ENCODE measurements around the gene WWOX.

Gene WWOX

DNA sequence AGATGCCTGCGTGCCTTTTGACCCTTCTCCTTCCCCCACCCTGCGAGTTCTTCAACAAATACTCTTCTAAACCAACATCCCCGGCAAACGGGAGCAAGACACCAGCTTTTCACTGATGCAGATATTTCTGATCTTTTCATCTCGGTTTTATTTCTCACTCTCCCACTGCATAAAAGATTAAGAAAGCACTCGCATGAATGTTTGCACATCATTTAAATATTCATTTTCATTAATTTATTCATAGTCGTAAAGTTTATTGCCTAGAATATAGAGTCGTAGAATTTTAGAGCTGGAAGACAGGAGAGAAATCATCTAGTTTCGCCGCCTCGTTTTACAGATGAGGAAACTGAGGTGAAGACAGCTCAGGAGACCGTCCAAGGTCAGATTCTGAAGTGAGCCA, 1013.0 kb downstream of the WWOX start:
- DNase-seq (ENCODE audit: low spot score): no peak
- Mint-ChIP-seq H3K4me1 (ENCODE audit: low read depth) (no peaks in the 10 kb centered on the region), H3K9me3 (peaks cover 5% of the 10 kb centered on the region), H3K27ac (no peak overlapping the region), H3K4me3 (no peak overlapping the region), H3K36me3 (ENCODE audit: low read depth) (no peaks in the 10 kb centered on the region), H3K27me3 (ENCODE audit: low read depth) (peaks cover 8% of the 10 kb centered on the region)

DNA sequence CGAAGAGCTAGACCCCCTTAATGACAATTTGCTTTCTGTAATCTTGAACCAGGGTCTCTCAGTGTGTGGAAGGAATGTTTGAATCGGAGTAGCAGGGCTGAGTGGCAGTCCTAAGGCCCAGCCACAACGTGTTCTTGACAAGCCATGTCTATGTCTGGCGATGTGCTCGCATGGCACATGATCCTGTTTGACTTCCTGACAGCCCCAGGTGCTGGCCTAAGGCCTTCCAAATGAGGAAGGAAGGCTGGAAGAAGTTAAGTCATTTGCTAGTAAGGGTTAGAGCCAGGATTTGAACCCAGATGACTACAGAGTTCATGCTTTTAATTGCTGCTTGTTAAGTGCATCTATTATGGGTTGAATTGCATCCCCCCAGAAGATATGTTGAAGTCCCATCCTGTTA, 1014.4 kb downstream of the WWOX start:
- Mint-ChIP-seq H3K4me1 (ENCODE audit: low read depth) (no peaks in the 10 kb centered on the region), H3K4me3 (no peak overlapping the region), H3K27ac (no peak overlapping the region), H3K36me3 (ENCODE audit: low read depth) (no peaks in the 10 kb centered on the region), H3K9me3 (peaks cover 5% of the 10 kb centered on the region), H3K27me3 (ENCODE audit: low read depth) (peaks cover 8% of the 10 kb centered on the region)
- no peak for DNase-seq (ENCODE audit: low spot score)

DNA sequence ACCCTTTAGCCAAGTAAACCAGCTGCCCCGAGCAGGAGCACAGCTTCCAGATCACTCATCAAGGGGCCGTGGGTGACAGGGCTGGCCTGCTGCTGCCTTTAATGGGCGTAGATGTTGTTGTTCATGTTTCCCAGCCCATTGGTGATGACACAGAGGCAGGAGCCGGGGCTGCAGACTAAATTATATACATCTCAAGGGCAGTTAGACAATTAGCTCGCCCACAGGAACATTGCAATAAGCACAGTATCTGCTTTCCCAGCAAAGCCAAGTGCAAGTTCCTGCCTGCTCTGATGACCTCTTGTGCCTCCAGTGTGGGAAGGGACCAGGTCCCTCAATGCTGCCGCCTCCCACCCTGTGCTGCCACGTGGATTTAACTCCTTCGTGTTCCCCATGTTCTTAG, 1015.3 kb downstream of the WWOX start:
- H3K4me3 Mint-ChIP-seq: no peak overlapping the region
- no peak overlapping the region for H3K27ac Mint-ChIP-seq
- DNase-seq (ENCODE audit: low spot score): no peak
- H3K27me3 Mint-ChIP-seq (ENCODE audit: low read depth): peaks cover 8% of the 10 kb centered on the region
- no peaks in the 10 kb centered on the region for H3K4me1 Mint-ChIP-seq (ENCODE audit: low read depth)
- H3K36me3 Mint-ChIP-seq (ENCODE audit: low read depth): no peaks in the 10 kb centered on the region
- peaks cover 5% of the 10 kb centered on the region for H3K9me3 Mint-ChIP-seq

DNA sequence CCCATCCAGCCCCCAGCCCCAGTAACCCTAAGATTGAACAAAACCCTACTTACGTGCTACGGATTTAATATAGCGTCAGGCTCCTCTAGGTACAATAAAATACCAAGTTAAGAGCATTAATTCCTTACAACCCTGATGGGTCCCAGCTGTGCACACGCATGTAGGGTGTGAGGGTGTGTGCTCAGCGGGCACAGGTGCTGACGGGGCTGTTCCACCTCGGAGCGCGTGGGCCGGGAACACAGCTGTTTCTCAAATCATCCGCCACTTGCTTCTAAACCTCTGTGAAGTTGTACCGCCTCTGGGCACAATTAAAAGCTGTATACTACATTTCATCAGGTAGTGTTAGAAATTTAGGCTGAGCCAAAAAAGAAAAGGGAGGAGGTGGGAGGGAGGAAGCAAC, 1022.5 kb downstream of the WWOX start:
- H3K9me3 Mint-ChIP-seq: no peaks in the 10 kb centered on the region
- H3K4me1 Mint-ChIP-seq (ENCODE audit: low read depth): no peaks in the 10 kb centered on the region
- DNase-seq (ENCODE audit: low spot score): no peak
- H3K27ac Mint-ChIP-seq: no peak overlapping the region
- H3K27me3 Mint-ChIP-seq (ENCODE audit: low read depth): peaks cover 2% of the 10 kb centered on the region
- H3K36me3 Mint-ChIP-seq (ENCODE audit: low read depth): no peaks in the 10 kb centered on the region
- no peak overlapping the region for H3K4me3 Mint-ChIP-seq

DNA sequence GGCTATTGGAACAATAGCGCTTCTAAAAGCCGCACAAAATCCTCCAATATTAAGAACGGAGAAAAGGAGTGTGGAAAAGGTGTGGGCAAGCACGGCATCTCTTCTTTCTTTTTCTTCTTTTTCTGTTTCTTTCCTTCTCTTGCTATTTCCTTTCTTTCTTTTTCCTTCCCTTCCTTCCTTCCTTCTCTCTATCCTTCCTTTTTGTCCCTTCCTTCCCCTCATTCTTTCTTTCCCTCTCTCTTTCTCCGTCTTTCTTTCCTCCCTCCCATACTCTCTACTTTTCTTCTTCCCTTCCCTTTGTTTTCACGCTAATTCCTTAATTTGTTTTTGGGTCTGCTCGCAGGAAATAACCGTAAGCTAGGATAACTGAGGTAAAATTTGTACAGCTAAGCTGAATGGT, 1022.9 kb downstream of the WWOX start:
- no peaks in the 10 kb centered on the region for H3K36me3 Mint-ChIP-seq (ENCODE audit: low read depth)
- H3K9me3 Mint-ChIP-seq: no peaks in the 10 kb centered on the region
- no peak for DNase-seq (ENCODE audit: low spot score)
- H3K4me3 Mint-ChIP-seq: no peak overlapping the region
- H3K4me1 Mint-ChIP-seq (ENCODE audit: low read depth): no peaks in the 10 kb centered on the region
- no peak overlapping the region for H3K27ac Mint-ChIP-seq
- H3K27me3 Mint-ChIP-seq (ENCODE audit: low read depth): peaks cover 2% of the 10 kb centered on the region

DNA sequence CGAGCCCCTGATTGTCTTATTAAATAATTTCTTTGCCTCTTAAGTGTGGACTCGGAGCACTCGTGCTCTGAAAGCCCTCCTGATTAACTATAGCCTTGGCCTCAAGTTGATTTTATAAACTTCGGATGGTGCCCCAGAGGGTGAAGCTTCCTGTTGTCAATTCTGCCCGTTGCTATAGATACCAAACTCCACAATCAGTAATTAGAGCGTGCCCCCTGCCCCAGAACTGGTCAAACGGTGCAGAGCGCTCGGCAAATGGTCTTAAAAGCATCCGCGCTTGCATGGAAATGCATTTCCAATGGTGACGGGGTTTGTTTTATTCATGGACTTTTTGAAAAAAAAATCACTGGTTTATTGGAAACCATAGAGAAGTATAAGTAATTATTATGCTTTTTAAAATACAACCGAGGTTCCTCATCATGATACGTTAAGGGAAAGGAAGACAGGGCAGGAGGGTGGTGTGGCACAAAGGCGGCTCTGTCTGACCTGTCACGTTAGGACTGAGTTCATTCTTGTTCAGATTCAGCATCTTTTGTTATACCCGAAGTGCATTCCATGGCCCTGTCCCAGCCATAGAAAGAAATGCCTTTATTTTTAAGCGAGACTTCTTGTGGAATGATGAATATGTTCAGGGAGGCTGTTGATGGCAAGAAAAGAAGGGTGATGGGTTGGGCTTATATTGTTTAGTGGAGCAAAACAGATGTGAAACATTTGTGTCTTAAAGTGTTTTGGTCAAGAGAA, 1024.7 kb downstream of the WWOX start:
- Mint-ChIP-seq H3K4me3 (no peak overlapping the region), H3K9me3 (no peaks in the 10 kb centered on the region), H3K27me3 (ENCODE audit: low read depth) (peaks cover 2% of the 10 kb centered on the region), H3K27ac (no peak overlapping the region), H3K36me3 (ENCODE audit: low read depth) (no peaks in the 10 kb centered on the region), H3K4me1 (ENCODE audit: low read depth) (no peaks in the 10 kb centered on the region)
- no peak for DNase-seq (ENCODE audit: low spot score)

DNA sequence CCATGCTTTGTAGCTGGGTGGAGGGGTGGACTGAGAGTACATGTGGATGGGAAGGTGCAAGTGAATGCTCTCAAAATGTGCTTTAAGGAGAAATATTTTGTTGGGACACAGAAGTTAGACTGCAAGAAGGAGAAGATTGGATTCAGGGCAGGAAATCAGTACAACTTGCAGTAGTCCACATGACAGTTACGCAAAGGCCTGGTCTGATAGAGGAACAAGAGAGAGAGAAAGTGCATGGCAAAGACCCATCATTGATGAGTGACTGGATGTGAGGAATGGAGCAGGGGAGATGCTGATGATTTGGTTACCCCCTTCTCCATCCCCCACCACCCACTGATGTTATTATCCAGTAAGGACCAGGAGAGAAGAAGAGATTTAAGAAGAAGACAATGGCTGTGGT, 1028.3 kb downstream of the WWOX start:
- DNase-seq (ENCODE audit: low spot score): no peak
- H3K4me3 Mint-ChIP-seq: no peak overlapping the region
- no peaks in the 10 kb centered on the region for H3K36me3 Mint-ChIP-seq (ENCODE audit: low read depth)
- no peaks in the 10 kb centered on the region for H3K4me1 Mint-ChIP-seq (ENCODE audit: low read depth)
- H3K27ac Mint-ChIP-seq: no peak overlapping the region
- no peaks in the 10 kb centered on the region for H3K27me3 Mint-ChIP-seq (ENCODE audit: low read depth)
- H3K9me3 Mint-ChIP-seq: peaks cover 5% of the 10 kb centered on the region

DNA sequence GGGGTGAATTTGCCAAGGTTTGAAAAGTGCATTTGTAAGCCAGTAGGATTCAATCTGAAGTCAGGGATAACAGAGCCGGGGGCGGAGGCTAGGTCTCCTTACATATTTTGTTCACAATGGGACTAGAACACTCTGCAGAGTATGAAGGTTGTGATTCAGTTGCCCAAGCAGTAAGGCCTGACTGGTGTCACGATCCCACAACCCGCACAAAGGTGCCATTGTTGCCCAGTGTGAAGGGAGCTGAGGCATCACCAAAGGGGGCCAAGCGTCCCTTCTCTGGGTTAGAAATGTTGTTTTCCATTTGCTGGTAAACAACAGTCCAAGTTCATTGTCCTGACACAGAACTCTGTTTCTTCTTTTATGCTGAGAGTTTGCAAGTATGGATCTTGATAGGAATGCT, 1029.3 kb downstream of the WWOX start:
- no peak for DNase-seq (ENCODE audit: low spot score)
- Mint-ChIP-seq H3K4me1 (ENCODE audit: low read depth) (no peaks in the 10 kb centered on the region), H3K27me3 (ENCODE audit: low read depth) (no peaks in the 10 kb centered on the region), H3K9me3 (peaks cover 5% of the 10 kb centered on the region), H3K4me3 (no peak overlapping the region), H3K36me3 (ENCODE audit: low read depth) (no peaks in the 10 kb centered on the region), H3K27ac (no peak overlapping the region)

DNA sequence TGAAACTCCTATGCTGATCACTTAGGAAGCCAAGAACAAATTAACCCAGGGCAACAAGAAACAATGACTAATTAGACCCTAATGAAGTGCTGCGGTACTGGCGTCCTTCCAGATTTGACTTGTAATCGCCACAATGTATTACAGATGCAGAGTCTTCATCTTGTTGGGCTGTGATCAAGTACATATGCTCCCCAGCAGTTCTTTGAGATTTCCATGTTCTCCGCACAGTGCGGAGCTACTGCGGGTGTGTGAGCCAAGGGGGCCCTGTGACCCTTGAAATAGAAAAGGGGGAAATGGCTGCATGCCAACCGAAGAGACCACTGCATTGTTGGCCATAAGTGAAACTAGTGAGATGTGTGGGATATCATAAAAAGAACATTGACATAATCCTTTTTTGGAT, 1031.2 kb downstream of the WWOX start:
- H3K27ac Mint-ChIP-seq: no peak overlapping the region
- no peaks in the 10 kb centered on the region for H3K27me3 Mint-ChIP-seq (ENCODE audit: low read depth)
- no peak for DNase-seq (ENCODE audit: low spot score)
- no peak overlapping the region for H3K4me3 Mint-ChIP-seq
- no peaks in the 10 kb centered on the region for H3K4me1 Mint-ChIP-seq (ENCODE audit: low read depth)
- peaks cover 5% of the 10 kb centered on the region for H3K9me3 Mint-ChIP-seq
- no peaks in the 10 kb centered on the region for H3K36me3 Mint-ChIP-seq (ENCODE audit: low read depth)

DNA sequence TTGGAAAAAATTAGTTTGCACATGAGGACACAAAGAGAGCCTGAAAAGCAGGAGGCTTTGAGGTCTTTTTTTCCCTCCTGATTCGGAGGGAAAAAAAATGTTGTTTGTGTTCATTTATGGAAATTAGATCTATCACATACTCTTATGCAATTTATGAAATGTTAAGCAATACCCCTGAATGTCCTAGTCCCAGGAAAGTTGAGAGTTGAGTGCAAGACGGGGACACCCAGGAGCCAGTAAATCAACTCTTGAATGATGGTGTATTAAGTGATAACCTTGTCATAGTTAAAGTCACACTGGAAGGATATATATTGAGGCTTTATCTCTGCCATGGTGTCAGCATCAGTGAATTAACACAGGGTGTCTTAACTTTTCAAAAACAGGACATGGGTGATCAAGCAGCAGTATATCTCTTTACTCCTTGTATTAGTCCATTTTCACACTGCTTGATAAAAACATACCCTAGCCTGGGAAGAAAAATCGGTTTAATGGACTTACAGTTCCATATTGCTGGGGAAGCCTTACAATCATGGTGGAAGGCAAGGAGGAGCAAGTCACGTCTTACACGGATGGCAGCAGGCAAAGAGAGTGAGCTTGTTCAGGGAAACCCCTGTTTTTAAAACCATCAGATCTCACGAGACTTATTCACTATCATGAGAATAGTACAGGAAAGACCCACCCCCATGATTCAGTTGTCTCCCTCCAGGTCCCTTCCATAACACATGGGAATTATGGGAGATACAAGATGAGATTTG, 1032.0 kb downstream of the WWOX start:
- DNase-seq (ENCODE audit: low spot score): no peak
- Mint-ChIP-seq H3K4me3 (no peak overlapping the region), H3K4me1 (ENCODE audit: low read depth) (no peaks in the 10 kb centered on the region), H3K9me3 (peaks cover 5% of the 10 kb centered on the region), H3K27me3 (ENCODE audit: low read depth) (no peaks in the 10 kb centered on the region), H3K27ac (no peak overlapping the region), H3K36me3 (ENCODE audit: low read depth) (no peaks in the 10 kb centered on the region)

DNA sequence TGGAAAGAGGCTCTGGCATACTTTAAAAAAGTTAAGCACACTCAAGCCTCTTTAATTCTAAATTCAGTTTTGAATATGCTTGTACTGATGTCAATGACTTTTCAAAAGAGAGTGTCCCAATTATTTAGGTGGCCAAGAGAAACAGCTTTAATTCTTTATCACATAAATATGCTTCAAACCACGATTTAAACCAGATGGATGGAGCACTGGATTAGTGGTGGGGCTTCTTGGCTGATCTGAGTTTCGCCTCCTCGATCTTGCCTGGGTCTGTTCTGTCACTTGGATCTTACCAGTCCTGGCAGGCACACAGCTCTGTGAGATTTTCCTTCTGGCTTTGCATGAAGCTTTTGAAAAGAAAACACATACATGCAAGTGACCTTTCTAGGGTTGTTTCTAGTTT, 1033.2 kb downstream of the WWOX start:
- H3K4me3 Mint-ChIP-seq: no peak overlapping the region

DNA sequence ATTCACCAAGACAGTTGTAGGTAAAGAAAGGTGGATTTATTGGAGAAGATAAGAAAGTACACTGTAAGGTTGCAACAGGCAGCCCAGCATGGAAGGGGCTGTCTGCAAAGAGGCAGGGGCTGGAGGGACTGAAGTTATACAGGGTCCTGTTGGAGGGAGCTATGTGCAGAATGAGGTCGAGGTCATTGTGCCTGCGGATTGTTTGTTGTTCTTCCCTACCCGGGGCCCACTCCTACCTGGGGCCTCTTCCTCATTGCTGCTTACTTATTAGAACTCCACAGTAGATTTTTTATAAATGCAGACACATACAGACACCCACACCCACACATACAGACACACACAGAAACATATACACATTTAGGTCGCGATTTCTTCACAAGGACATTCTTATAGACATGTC, 1034.8 kb downstream of the WWOX start:
- Mint-ChIP-seq H3K4me3 (no peak overlapping the region), H3K27ac (no peak overlapping the region), H3K27me3 (ENCODE audit: low read depth) (no peaks in the 10 kb centered on the region), H3K9me3 (peaks cover 5% of the 10 kb centered on the region), H3K36me3 (ENCODE audit: low read depth) (no peaks in the 10 kb centered on the region), H3K4me1 (ENCODE audit: low read depth) (no peaks in the 10 kb centered on the region)
- no peak for DNase-seq (ENCODE audit: low spot score)

More for the DNA sequence above, 1033.2 kb downstream of the WWOX start:
- H3K27ac Mint-ChIP-seq: no peak overlapping the region
- no peaks in the 10 kb centered on the region for H3K27me3 Mint-ChIP-seq (ENCODE audit: low read depth)
- H3K4me1 Mint-ChIP-seq (ENCODE audit: low read depth): no peaks in the 10 kb centered on the region
- DNase-seq (ENCODE audit: low spot score): no peak
- H3K9me3 Mint-ChIP-seq: peaks cover 5% of the 10 kb centered on the region
- H3K36me3 Mint-ChIP-seq (ENCODE audit: low read depth): no peaks in the 10 kb centered on the region

DNA sequence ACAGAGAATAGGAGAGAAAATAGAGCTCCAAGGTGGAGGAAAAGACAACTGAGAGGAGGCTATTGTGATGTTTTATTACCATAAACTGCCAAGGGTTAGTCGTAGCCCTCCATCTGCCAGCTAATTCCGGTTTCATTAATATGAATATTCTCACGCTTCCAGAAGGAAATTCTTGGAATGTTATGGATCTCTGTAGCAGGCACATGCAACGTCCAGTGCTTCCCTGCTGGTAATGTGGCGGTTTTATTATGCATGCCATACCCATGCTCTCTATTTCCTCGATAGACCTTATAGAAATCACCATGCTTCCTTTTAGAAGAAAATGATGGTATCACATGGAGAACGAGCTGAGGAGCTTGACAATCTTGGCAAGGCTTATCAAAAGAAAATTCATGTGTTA, 1037.5 kb downstream of the WWOX start:
- Mint-ChIP-seq H3K27me3 (ENCODE audit: low read depth) (no peaks in the 10 kb centered on the region), H3K9me3 (no peaks in the 10 kb centered on the region), H3K27ac (no peak overlapping the region), H3K4me3 (no peak overlapping the region), H3K36me3 (ENCODE audit: low read depth) (no peaks in the 10 kb centered on the region), H3K4me1 (ENCODE audit: low read depth) (no peaks in the 10 kb centered on the region)
- DNase-seq (ENCODE audit: low spot score): no peak

DNA sequence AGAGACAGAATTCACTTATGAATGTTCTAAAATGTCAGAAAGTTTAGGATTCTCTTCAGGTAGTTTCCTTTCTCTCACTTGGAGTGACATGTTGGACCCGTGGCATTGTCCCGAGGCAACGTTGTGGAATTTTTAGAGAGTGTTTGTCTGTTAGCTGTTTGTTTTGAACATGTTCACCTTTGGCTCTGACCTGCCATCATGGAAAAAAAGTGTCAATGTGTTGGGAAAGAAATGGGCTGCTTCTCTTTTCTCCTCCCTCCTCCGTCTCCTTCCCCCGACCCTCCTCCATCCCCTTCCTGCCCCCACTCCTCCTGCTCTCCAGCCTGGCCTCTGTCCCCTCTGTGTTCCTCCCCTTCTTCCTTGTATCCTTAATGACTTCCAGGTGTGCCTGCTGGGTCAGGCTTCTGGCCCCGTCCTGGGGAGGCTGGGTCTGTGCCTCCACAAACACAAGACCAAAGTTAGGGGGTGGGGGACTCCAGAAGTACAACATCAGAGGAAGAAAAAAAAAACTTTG, 1038.0 kb downstream of the WWOX start:
- no peaks in the 10 kb centered on the region for H3K36me3 Mint-ChIP-seq (ENCODE audit: low read depth)
- no peak overlapping the region for H3K4me3 Mint-ChIP-seq
- no peak for DNase-seq (ENCODE audit: low spot score)
- no peaks in the 10 kb centered on the region for H3K9me3 Mint-ChIP-seq
- no peaks in the 10 kb centered on the region for H3K27me3 Mint-ChIP-seq (ENCODE audit: low read depth)
- H3K4me1 Mint-ChIP-seq (ENCODE audit: low read depth): no peaks in the 10 kb centered on the region
- H3K27ac Mint-ChIP-seq: no peak overlapping the region
